GM19395 (cell line): ENCODE data around the gene CALN1.

Experiments
- ATAC-seq: cut with Tn5 transposase; IDR thresholded peaks from one replicate; pipeline ENCODE4 v1.9.1; 2021; ENCODE audit warnings: mild to moderate bottlenecking, moderate library complexity; ENCODE audit not compliant: unreplicated experiment

CALN1 gene

DNA sequence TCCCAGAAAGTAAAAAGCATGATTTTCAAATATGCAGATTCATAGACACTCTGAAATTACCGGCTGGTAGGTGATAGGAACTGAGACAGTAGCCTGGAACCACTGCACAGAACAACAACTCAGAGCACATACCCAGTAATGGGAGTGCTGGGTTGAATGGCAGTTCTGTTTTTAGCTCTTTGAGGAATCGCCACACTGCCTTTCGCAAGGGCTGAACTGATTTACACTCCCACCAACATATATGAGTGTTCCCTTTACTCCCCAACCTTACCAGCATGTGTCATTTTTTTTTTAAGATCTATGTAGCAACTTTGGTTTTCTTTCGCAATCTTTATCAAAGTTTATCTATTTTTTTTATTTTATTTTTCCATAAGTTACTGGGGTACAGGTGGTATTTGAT lies 358.8 kb downstream of the CALN1 start:
- no peak for ATAC-seq

DNA sequence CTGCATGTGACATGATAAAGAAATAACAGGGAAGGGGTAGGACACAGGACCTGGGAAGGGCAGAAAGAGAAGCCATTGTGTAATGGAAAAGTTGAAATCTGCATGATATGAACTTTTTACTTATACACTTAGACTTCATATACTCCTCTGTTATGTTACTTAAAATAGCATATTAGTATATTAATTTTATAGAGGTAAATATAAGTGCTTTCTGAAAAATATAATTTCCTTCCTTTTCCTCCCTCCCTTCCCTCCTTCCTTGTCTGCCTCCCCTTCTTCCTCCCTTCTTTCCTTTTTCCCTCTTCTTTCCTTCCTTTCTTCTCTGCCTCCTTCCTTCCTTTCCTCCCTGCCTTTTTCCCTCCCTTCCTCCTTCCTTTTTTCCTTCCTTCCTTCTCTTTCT lies 363.7 kb downstream of the CALN1 start:
- no peak for ATAC-seq

DNA sequence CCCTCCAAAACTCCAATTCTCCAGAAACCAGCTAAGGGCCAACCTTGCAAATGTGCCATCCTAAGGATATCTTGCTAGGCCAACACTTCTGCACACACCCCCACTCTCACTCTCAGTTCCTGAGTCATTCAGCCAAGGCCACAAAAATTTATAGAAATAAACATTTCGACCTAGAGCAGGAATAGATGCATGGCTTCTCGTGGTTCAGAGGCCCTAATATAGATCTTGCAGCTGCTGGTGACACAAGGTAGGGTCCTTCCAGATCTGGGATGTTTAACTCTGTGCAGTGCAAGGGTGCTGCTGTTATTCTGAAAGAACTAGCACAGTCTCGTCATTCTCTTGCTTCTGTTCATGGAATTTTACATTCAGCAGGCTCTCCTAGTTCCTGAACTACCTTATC lies 369.3 kb downstream of the CALN1 start:
- no peak for ATAC-seq

DNA sequence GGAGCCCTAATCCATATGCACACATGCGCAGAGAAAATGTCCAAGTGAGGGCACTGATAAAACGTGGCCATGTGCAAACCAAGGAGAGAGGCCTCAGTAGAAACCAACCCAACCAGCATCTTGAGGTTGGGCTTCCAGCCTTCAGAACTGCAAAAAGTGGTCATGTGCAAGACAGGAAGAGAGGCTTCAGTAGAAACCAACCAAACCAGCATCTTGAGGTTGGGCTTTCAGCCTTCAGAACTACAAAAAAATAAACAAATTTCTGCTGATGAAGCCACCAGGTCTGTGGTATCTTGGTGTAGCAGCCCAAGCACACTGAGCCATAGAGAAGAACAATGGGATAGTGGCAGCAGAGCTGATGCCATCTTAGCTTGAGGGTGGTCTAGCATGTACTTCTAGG lies 371.5 kb downstream of the CALN1 start:
- no peak for ATAC-seq

DNA sequence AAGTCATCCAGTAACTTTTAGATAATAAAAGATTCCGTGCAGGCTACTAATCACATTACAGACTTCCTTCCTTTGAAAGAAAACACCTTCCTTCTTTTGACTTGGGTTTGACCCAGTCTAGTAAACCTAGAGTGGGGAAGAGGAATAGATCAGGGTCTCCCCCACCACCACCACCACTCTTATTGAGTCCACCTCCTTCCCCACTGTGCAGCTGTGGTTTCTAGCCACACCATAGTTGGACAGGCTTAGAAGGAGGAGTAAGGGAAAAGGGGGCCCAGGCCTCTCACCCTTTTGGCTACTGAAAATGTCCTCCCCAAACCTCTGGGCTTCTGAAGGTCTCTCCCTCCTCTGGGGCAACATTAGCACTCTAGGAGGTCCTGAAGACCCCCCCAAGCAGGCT lies 372.7 kb downstream of the CALN1 start:
- no peak for ATAC-seq

DNA sequence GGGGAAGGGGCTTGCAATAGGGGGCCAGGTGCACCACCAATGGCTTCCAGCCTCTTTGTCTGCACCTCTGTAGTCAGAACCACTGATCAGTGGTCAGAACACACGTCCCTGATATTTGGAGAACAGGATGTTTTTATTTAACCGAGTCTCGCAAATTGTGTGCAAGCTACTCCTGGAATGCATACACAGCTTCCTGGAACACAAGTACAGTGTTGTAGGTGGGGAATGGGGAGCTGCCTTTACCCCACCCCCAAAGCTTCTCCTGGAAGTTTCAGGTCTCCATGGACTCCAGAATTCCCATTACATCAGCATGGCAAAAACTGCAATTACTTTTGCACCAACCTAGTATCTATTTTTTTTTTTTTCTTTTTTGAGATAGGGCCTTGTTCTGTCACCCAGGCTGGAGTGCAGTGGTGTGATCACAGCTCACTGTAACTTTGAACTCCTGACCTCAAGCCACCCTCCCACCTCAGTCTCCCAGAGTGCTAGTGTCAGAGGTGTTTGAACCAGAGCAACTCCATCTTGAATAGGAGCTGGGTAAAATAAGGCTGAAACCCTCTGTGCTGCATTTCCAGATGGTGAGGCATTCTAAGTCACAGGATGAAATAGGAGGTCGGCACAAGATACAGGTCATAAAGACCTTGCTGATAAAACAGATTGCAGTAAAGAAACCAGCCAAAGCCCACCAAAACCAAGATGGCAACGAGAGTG lies 374.0 kb downstream of the CALN1 start:
- ATAC-seq, result no peak

DNA sequence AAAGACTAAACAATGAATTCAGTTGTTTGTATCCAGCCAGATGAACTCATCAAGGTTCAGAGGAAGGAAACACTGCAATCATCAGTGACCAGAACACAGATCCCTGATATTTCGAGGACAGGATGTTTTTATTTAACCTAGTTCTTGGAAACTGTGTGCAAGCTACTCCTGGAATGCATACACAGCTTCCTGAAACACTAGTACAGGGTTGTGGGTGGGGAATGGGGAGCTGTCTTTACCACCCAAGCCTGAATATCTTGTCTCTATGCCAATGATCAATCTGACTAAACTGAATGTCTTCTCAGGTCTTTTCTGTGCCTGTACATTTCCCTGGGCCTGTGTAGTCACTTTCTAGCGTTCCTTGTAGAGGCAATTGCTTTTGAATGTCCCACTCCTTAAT lies 374.6 kb downstream of the CALN1 start:
- ATAC-seq, result no peak

DNA sequence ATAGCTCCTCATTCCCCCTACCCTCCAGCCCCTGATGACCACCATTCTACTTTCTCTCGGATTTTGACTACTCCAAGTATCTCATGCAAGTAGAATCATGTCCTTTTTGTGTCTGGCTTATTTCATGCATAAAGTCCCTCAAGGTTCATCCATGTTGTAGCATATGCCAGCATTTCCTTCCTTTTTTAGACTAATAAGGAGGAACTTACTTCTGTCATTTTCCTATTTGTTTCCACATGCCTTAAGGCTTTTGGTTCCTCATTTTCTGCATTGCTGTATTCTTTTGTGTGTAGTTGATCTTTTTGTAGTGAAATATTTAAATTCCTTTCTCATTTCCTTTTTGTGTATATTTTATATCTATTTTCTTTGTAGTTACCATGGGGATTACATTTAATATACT lies 376.9 kb downstream of the CALN1 start:
- no peak for ATAC-seq

DNA sequence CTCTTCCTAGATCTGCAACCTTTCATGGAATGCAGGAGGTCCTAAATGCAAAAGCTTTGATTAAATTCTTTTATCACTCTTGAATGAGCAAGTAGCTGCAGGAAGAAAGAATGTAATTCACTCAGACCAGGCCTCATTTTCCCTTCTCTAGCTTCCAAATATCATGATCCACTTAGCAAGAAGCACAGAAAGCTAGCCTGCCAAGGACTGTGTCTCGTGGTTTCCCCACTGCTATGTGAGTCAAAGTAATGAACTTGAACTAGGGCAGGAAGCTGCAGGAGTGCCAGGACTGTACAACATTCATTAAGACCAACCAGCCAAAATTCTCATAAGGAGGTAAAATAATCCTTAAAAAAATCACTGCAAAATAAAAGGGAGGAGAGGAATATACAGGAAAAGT lies 379.2 kb downstream of the CALN1 start:
- no peak for ATAC-seq

DNA sequence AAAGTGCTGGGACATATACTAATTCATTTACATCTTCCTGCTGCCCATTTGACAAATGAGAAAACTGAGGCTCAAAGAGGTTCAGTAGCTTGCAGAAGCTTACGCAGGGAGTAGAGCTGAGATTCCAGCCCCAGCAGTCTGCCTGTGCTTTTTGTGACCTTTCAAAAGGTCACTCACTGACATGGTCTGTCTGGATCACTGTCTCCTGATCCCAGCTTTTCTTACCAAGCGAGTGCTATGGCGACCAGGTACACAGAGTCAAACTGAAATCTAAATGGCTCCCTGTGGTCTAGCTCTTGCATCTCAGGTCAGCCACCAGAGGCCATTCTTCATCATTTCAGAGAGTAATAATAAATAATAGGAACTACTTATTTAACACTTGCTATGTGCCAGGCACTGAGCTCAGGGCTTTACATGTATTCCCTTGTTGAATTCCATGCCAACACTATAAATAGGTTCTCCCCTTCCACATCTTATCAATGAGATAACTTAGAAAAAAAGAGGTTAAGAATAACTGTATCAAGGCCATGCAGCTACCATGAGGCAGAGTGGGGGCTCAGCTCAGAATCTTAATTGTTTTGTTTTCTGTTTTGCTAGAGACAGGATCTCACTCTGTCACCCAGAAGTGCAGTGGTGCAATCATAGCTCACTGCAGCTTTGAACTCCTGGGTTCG lies 381.0 kb downstream of the CALN1 start:
- no peak for ATAC-seq

DNA sequence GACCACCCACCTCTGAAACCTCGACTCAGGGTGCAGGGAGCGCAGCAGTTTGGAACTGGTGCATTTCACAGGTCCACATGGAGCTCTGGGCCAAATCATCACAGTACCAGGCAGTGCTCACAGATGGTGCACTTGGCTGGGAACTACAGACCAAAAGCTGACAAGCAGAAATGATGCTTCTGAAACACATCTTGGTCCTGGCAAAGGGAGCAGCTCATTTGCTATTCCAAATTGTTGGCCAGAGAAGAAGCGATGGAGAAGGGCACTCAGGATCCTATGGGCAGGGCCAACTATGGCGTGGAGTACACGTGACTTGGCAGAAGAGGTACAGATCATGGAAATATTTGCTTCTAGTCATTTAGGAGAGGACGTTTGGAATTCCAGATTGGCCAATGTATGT lies 383.9 kb downstream of the CALN1 start:
- ATAC-seq, result no peak

DNA sequence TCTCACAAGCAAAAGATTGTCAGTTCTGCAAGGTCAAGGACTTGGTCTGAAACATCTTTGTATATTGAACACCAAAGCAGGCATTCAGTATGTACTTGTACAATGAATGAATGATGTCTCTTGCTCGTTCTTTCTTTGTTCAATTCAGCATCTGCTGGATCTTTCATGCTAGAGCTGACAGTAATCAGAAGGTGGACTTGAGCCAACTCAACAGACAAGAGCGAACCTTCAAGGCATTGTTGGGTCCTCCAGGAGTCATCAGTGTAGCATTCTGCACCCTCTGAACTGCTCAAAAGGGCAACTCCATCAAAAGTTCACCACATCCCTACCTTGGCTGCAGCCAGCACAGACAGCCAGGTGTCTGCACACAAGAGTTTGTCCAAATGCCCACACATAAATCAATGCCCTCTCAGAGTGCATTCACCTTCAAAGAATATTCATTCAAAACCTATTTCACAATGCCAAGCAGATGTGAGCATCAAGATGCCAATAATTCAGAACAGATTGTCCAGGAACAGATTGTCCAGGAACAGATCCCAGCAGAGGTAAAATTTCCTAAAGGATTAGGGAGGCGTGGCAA lies 386.7 kb downstream of the CALN1 start:
- ATAC-seq, result no peak

DNA sequence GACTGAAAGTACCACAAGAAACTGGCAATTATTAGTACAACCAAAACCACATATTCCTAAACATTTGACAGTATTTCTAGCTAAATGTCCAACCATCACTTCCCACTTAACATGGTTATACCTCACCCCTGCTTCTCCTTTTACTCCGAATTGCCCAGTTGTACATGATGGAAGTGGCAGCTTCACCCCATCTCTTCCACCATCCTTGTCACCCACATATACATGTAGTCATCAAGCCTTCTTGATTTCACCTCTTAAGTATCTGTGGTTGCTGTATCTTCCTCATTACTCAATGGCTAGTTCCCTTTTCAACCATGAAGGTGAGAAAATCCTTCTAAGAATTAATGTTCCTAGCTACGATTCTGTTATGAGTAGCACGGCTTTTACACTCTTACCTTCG lies 388.2 kb downstream of the CALN1 start:
- no peak for ATAC-seq

DNA sequence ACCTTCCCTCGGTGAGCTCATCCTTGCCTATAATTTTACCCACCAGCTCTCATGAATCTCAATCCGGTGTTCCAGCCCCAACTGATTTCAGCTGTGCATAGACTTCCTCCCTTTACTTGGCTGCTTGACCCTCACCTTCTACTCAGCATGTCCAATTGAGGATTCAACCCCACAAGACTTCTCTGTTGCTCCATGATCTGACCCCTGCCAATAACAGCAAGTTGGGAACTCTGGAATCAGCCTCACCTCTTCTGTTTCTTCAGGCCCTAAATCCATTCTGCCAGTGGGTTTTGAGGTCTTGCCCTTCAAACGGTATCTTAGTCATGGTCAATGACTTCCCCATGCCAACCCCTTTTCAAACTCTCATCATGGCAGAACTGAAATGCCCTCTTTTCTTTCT lies 390.4 kb downstream of the CALN1 start:
- no peak for ATAC-seq

DNA sequence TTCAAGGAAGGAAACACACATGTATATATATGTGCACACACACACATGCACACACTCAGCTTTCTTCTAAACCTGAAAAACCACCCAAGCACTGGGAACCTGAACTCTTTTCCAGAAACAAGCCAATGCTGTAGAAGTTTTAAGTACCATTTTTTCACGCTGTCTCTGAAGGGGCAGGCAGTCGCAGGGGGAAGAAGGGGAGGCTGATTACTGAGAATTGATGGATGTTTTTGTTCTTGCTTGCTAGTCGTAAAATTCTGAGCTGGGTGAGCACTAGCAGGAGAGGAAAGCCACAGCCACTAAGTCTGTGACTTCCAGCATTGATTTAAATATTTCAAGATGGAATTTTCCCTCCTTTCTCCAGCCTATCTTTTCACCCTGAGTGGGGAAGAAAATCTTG lies 391.8 kb downstream of the CALN1 start:
- no peak for ATAC-seq

DNA sequence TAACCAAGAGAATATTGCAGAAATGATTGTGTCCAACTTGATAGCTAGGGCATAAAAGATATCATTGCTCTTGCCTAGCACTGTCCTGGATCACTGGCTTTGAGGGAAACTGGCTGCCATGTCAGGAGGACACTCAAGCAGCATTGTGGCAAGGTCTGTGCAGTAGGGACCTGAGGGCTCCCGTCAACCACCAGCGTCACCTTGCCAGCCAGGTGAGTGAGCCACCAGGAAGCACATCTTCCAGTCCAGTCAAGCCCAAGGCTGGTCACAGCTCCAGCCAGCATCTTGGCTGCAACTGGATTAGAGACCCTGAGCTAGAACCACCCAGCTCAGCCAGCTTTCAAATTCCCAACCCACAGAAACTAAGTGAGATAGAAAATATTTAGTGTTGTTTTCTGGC lies 392.7 kb downstream of the CALN1 start:
- ATAC-seq, result no peak

DNA sequence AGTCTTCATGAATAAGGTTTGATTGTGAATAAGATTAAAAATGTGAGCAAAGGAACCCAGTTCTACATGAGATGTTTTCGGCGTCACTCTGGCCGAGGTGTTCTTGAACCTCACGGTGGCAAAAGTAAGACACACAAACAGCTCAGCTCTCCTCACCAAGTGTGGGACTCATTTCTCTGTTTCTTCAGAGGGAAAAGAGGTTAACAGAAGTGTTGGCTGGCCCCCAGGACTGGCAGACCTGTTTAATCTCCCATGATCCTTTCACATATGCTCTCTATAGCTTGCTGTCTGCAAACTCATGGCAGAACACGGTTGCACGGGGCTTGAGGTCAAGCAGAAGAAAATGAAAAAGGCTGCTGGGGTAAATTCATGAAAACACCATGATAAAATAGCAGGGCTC lies 394.4 kb downstream of the CALN1 start:
- no peak for ATAC-seq

DNA sequence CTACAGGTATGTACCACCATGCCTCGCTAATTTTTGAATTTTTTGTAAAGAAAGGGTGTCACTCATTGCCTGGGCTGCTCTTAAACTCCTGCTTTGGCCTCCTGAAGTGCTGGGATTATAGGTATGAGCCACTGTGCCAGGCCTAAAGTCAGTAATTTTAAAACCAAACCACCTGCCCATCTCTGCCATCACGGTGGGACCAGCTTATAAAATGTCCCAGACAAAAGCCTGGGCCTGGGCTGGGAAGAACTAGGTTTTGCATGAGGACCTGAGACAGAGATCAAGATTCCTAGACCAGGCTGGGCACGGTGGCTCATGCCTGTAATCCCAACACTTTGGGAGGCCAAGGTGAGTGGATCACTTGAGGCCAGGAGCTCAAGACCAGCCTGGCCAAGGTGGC lies 395.6 kb downstream of the CALN1 start:
- no peak for ATAC-seq

DNA sequence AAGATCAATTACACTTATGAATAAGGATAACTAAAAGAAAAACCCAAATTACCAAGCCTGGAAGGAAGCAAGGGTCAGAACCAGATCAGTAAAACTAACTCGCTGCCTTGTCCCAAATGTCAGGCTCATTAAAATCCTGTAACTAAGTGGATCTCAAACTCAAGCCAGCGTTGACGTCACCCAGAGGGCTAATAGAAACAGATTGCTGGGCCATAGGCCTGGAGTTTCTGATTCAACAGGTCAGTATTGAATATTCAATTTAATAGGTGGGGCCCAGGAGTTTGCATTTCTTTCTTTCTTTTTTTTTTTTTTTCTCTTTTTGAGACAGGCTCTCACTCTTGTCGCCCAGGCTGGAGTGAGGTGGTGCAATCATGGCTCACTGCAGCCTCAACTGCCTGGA lies 397.0 kb downstream of the CALN1 start:
- ATAC-seq, result no peak

DNA sequence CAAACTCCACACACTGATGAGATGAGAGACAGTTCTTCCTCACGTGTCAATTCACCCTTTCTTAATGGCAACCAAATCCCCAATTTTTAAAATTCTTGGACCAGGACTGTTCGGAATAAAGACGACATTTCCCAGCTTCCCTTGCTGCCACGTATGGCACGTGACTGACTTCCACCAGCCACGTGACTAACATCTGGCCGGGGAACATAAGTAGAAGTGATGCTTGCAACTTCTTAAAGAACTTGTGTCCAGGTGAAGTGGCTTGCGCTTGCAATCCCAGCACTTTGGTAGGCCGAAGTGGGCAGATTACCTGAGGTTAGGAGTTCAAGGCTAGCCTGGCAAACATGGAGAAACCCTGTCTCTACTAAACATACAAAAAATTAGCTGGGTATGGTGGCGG lies 405.1 kb downstream of the CALN1 start:
- no peak for ATAC-seq

DNA sequence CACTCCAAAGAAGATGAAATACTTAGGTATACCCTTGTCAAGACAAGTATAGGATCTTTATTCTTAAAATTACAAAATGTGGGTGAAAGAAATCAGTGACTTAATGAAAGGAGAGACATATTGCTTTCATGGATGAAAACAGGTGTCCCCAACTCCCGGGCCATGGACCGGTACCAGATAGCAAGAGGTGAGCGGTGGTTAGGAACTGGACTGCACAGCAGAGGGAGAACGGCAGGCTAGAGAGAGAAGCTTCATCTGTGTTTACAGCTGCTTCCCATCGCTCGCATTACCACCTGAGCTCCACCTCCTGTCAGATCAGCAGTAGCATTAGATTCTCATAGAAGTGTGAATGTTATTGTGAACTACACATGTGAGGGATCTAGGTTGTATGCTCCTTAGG lies 408.9 kb downstream of the CALN1 start:
- ATAC-seq, result no peak

DNA sequence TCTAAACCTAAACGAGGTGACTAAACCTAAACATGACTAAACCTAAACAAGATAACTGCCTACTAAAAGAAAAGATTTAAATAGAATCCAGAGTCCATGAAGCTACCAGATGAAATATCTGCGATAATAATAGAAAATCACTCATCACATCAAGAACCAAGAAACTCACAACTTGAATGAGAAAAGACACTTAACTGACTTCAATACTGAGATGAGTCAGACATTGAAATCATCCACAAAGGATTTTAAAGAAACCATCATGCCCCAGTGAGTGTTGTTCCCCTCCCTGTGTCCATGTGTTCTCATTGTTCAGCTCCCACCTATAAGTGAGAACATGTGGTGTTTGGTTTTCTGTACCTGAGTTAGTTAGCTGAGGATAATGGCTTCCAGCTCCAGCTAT lies 416.0 kb downstream of the CALN1 start:
- no peak for ATAC-seq

DNA sequence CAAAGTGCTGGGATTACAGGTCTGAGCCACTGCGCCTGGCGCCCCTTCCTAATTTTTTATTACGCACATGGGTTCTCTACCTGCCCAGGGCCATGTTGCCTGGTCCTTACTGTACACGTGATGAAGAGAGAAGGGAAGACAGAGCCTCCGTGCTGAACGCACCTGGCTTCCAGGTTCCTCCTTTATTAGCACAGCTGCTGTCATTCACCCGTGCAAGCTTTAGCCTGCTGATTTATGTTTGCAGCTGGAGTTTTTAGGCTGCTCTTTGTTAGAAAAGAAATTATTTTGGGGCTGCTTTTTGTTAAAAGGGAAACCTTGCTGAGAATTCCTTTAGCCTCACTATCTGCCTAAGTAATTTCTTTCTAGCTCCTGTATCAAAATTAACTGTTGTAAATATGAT lies 417.0 kb downstream of the CALN1 start:
- ATAC-seq, result no peak
